ENCODE results near the gene CAB39L.

GRCh38 chr13:49481788-49482187 is 37.9 kb upstream of the CAB39L start:
- TF ChIP-seq CTCF (conservative IDR thresholded peaks at IDR 0.05; ENCODE audit: low read depth in 2 of 2) (no peak), POLR2AphosphoS5 (IDR thresholded peaks at IDR 0.05; ENCODE audit: low read depth) (no peak)

All from GM23338 (cell line).